Neural cell (in vitro differentiated cells): Measurements from ENCODE around the gene ARL3.

Experiments
- CTCF ChIP-seq: fragments of 450-650 bp; IDR thresholded peaks from 2 replicates; pipeline ENCODE4 v1.5.1; 2014; ENCODE audit warnings: antibody characterized with exemption, mild to moderate bottlenecking, moderate library complexity; ENCODE audit not compliant: poor library complexity, severe bottlenecking
- POLR2AphosphoS5 ChIP-seq: IDR thresholded peaks from 2 replicates; pipeline ENCODE4 v1.6.1; 2012
- RAD21 ChIP-seq: fragments of 450-650 bp; conservative IDR thresholded peaks from 2 replicates; pipeline ENCODE4 v1.6.1; 2014; ENCODE audit warnings: antibody characterized with exemption, mild to moderate bottlenecking, moderate library complexity

GRCh38 chr10:102682981-102683380 is 31.2 kb downstream of the ARL3 start:
- TF ChIP-seq CTCF, result no peak
- TF ChIP-seq POLR2AphosphoS5, result no peak
- no peak for TF ChIP-seq RAD21
